OCI-LY3 (cell line): ENCODE measurements around the gene GOLGA8K.
"Not testable (repeated sequence)": the region's sequence is repeated elsewhere in the genome, so short reads cannot be mapped to it uniquely, and the experiment has no call there.

Experiments
- EZH2phosphoT487 ChIP-seq: fragments of 200-600 bp; shearing (Covaris generic); IDR thresholded peaks from 2 replicates; pipeline ENCODE4 v1.6.1; 2018; ENCODE audit warnings: antibody characterized with exemption, mixed run types, low read depth
- TF ChIP-seq, protein P1 (sequence below): fragments of 200-600, 300-600 bp; sonication (generic); IDR thresholded peaks from 2 replicates; pipeline ENCODE4 v1.5.1; 2014; ENCODE audit warnings: antibody characterized with exemption, low read length, low read depth

DNA sequence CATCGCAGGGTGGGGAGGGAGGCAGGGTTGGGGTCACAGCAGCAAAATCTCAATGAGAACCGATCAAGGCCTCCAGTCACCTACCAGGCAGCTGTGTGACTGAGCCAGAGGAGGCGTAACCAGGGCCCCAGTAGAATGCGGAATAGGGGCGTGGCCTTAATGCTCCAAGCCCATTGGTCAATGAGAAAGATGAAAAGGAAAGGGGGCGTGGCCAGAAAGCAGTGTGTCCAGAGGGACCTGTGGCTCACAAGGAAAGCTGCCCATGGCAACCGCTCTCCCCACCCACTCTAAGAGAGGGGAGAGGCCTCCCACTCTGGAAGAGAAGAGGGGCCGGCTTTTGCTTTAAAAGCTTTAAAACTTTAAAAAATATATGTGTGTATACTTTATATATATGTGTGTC is at the start of gene GOLGA8K:
- TF ChIP-seq, protein P1, sequence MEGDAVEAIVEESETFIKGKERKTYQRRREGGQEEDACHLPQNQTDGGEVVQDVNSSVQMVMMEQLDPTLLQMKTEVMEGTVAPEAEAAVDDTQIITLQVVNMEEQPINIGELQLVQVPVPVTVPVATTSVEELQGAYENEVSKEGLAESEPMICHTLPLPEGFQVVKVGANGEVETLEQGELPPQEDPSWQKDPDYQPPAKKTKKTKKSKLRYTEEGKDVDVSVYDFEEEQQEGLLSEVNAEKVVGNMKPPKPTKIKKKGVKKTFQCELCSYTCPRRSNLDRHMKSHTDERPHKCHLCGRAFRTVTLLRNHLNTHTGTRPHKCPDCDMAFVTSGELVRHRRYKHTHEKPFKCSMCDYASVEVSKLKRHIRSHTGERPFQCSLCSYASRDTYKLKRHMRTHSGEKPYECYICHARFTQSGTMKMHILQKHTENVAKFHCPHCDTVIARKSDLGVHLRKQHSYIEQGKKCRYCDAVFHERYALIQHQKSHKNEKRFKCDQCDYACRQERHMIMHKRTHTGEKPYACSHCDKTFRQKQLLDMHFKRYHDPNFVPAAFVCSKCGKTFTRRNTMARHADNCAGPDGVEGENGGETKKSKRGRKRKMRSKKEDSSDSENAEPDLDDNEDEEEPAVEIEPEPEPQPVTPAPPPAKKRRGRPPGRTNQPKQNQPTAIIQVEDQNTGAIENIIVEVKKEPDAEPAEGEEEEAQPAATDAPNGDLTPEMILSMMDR: not testable (repeated sequence)
- not testable (repeated sequence) for TF ChIP-seq EZH2phosphoT487
